ENCODE data around the gene SAAL1. TPM values are rescaled to one million over a fixed set of nuclear protein-coding genes. Genes with fewer than 3 reads are reported as not detected.

SAAL1 gene
- total RNA-seq, 2 donors from 2014 or later = 23.2 to 28.2 TPM

DNA sequence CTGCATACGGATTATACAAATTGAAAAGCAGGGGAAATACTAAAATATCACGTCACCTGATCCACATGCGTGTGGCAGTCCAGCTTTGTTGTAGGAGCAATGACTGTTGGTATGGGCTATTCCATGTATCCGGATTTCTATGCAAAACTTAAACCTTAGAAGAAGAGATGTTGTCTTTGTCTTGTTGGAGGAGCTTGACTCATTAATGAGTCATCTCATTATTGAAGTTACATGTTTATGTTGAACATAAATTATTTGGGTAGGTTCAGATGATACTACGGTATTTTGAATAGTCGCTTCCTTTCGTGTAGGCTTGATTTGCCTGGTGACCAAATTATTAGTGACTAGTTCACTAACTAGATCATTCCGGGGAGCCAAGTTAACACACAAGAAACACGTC, 806 bp upstream of the SAAL1 start:
- Histone ChIP-seq H3K4me1 (ENCODE audit: control insufficient read depth, insufficient read depth, low read length) (no peaks in the 10 kb centered on the region), H3K9me3 (ENCODE audit: control insufficient read depth, low read length) (no peaks in the 10 kb centered on the region), H3K9ac (ENCODE audit: extremely low read depth, low read length, poor library complexity, severe bottlenecking) (no peak overlapping the region), H3K27ac (ENCODE audit: low read depth, low read length) (no peak overlapping the region), H3K27me3 (ENCODE audit: control insufficient read depth, insufficient read depth, low read length, poor library complexity, severe bottlenecking) (peaks cover 17% of the 10 kb centered on the region), H3K4me3 (ENCODE audit: low read length) (no peak overlapping the region), H3K36me3 (ENCODE audit: control insufficient read depth, insufficient read depth, low read length) (peaks cover 19% of the 10 kb centered on the region)
- no peak overlapping the region for H3K4me3 Mint-ChIP-seq
- WGBS, 2 experiments (ENCODE audit: insufficient coverage in 1 of 2, insufficient read length in 1 of 2) = 93 to 95% methylated on average over 7 to 9 of the region's 9 CpGs
- TF ChIP-seq CTCF (conservative IDR thresholded peaks at IDR 0.05) = no peak
- DNase-seq = no peak
- H3K4me1 Mint-ChIP-seq = peaks cover 8% of the 10 kb centered on the region
- peaks cover 14% of the 10 kb centered on the region for H3K27me3 Mint-ChIP-seq (ENCODE audit: insufficient read depth)
- no peaks in the 10 kb centered on the region for H3K9me3 Mint-ChIP-seq
- no peak overlapping the region for H3K27ac Mint-ChIP-seq
- H3K36me3 Mint-ChIP-seq (ENCODE audit: low read depth) = peaks cover 14% of the 10 kb centered on the region

DNA sequence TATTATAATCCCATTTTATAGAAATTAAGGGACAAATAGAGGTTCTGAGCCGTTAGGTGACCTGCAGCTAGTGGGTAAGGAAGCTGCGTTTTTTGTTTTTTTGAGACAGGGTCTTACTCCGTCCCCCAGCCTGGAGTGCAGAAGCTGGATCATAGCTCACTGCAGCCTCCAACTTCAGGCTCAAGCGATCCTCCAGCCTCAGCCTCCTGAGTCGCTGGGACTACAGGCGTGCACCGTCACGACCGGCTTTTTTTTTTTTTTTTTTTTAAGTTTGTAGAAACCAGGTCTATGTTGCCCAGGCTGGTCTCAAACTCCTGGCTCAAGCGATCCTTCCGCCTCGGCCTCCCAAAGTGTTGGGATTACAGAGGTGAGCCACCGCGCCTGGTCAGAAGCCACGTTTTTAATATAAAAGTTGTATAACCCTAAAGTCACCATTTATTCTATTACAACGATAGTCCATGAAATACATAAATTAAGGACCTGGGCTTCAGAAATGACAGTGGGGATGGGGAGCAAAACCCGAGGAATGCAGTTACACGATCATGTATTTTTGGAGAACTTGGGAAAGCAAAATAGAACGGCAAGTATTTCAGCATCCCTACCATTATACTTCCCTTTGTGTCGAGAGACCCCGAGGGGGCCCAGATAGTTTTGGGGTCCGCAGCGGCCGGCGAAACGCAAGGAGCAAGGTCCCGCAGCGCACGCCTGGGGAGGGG, 638 bp downstream of the SAAL1 start:
- Histone ChIP-seq H3K36me3 (ENCODE audit: control insufficient read depth, insufficient read depth, low read length) (peaks cover 32% of the 10 kb centered on the region), H3K27me3 (ENCODE audit: control insufficient read depth, insufficient read depth, low read length, poor library complexity, severe bottlenecking) (peaks cover 9% of the 10 kb centered on the region), H3K27ac (ENCODE audit: low read depth, low read length) (no peak overlapping the region), H3K9me3 (ENCODE audit: control insufficient read depth, low read length) (no peaks in the 10 kb centered on the region), H3K9ac (ENCODE audit: extremely low read depth, low read length, poor library complexity, severe bottlenecking) (peak overlapping the region; percentile 76), H3K4me1 (ENCODE audit: control insufficient read depth, insufficient read depth, low read length) (no peaks in the 10 kb centered on the region), H3K4me3 (ENCODE audit: low read length) (peak overlapping the region; percentile 98)
- H3K4me1 Mint-ChIP-seq = peaks cover 8% of the 10 kb centered on the region
- H3K27me3 Mint-ChIP-seq (ENCODE audit: insufficient read depth) = peaks cover 9% of the 10 kb centered on the region
- H3K4me3 Mint-ChIP-seq = peak overlapping the region; percentile 88
- H3K36me3 Mint-ChIP-seq (ENCODE audit: low read depth) = peaks cover 28% of the 10 kb centered on the region
- no peak for DNase-seq
- WGBS, 2 experiments (ENCODE audit: insufficient coverage in 1 of 2, insufficient read length in 1 of 2) = 28 to 54% methylated on average over 9 to 28 of the region's 29 CpGs
- no peaks in the 10 kb centered on the region for H3K9me3 Mint-ChIP-seq
- TF ChIP-seq CTCF (conservative IDR thresholded peaks at IDR 0.05) = no peak
- peak overlapping the region; percentile 78 for H3K27ac Mint-ChIP-seq

- Histone ChIP-seq H3K27me3 (ENCODE audit: control insufficient read depth, insufficient read depth, low read length, poor library complexity, severe bottlenecking) (no peaks in the 10 kb centered on the region), H3K9me3 (ENCODE audit: control insufficient read depth, low read length) (no peaks in the 10 kb centered on the region), H3K27ac (ENCODE audit: low read depth, low read length) (no peak overlapping the region), H3K4me3 (ENCODE audit: low read length) (no peak overlapping the region), H3K9ac (ENCODE audit: extremely low read depth, low read length, poor library complexity, severe bottlenecking) (no peak overlapping the region), H3K4me1 (ENCODE audit: control insufficient read depth, insufficient read depth, low read length) (no peaks in the 10 kb centered on the region), H3K36me3 (ENCODE audit: control insufficient read depth, insufficient read depth, low read length) (peaks cover 52% of the 10 kb centered on the region)
- no peak overlapping the region for H3K4me3 Mint-ChIP-seq
- 76 to 100% methylated on average over 3 to 6 of the region's 6 CpGs for WGBS, 2 experiments (ENCODE audit: insufficient coverage in 1 of 2, insufficient read length in 1 of 2)
- peaks cover under 1% of the 10 kb centered on the region for H3K27me3 Mint-ChIP-seq (ENCODE audit: insufficient read depth)
- H3K27ac Mint-ChIP-seq = no peak overlapping the region
- peak; percentile 16 for TF ChIP-seq CTCF (conservative IDR thresholded peaks at IDR 0.05)
- H3K9me3 Mint-ChIP-seq = no peaks in the 10 kb centered on the region
- peaks cover 45% of the 10 kb centered on the region for H3K36me3 Mint-ChIP-seq (ENCODE audit: low read depth)
- DNase-seq = no peak
- peaks cover 8% of the 10 kb centered on the region for H3K4me1 Mint-ChIP-seq
Observed at GRCh38 chr11:18100926-18101656, 4.8 kb downstream of the SAAL1 start.

Measured in endodermal cell (in vitro differentiated cells).